Raji (cell line): ENCODE results near the gene METTL17.

ENCODE experiments used
- POLR2A ChIP-seq: IDR thresholded peaks from 2 replicates; pipeline ENCODE4 v1.6.1; 2011; ENCODE audit warnings: low read depth, low read length, control low read depth; ENCODE audit not compliant: insufficient read depth

The METTL17 gene

DNA sequence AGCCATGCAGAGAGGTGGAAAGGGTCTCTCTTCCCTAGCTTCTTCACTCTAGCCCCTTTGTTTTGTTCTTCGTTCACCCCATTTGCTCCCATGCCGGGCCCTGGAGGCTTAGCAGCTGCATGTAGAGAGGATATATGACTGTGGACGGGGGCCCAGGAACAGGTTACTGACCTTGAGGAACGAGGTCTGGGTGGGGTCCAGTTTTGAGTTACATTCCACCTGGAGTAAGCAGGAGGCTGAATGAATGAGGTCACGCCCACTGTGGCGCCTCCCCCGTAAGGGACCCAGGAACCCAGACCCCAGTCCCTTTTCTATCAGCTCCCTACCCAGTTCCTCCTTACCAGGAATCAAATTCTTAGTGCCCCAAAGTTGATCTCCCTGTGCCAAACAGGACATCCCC is 28.5 kb downstream of the METTL17 start:
- TF ChIP-seq POLR2A = no peak

DNA sequence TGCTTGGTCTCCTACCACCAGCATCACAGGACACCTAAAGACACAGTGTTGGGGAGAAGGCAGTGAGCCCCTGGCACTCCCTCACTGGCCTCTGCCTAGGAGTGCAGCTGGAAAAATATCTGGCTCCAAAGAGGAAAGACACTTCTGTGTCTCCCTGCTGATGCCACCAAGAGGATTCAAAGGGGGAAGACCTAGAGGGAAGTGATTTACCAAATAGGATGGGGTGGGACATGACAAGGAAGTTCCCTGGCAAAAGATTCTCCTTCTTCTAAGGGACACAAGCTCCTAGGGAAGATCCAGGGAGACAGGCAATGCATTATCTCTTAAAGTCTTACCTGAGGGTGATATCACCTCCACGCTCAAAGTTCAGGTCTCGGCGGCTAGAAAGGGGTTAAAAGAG is 29.0 kb downstream of the METTL17 start:
- no peak for TF ChIP-seq POLR2A

DNA sequence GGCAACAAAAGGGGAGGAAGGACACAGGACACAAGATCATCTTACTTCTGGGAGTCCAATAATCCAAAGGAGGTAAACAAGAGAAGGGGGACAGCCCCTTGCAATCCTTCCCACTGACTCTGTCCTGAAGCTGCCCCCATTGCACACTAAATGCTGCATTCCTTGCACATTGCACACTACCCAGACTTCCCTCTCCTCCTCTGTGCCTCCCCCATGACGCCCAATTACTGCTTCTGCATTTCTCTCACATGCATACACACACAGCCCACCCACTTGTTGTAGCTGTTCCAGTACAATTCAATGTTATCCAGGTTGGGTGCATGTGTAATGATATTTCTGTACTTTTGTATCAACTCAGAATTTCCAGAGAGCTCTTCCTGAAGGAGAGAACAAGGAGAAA is 29.6 kb downstream of the METTL17 start:
- TF ChIP-seq POLR2A = no peak

DNA sequence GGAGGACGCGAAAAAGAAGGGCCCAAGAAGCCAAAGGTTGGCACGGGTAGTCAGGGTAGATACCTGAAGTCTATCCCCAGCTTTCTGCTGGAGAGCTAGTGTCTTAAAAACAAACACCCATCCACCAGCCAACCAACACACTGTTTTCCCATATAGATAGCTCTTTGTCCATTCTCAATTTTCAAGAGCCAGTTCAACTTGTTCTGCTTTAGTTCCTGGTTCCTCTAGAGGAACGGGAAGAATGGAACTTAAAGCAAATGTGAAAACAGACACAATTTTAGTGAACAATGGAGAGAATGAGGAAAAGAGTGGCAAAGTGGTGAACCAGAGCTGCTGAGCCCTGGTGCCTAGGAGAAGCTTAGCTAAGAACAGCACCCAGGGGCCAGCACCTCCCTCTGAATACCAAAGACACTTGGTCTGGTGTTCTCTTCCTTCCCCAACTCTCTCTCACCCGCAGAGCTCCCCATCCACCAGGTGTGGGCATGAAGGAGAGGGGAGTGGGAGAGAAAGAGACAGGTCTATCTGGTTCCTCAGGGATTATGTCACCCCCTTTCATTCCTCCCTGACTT is 31.3 kb downstream of the METTL17 start:
- TF ChIP-seq POLR2A = no peak

DNA sequence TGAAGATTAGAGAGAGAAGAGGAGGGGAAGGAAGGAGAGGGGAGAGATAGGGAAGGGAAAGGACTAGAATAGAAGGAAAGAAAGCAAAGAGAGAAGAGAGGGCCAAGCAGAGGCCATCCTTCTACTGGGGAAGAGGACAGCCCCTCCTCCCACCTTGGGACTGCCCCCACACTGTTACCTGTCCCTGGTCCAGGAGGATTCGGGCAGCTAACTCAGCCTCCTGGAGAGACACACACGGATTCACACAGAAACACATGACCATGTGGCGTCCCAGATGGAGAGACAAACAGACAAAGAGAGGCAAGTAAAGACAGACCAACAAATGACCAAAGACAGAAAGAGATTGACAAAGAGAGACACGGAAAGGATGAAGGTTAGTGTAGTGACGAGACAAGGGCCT is 32.9 kb downstream of the METTL17 start:
- TF ChIP-seq POLR2A = no peak

DNA sequence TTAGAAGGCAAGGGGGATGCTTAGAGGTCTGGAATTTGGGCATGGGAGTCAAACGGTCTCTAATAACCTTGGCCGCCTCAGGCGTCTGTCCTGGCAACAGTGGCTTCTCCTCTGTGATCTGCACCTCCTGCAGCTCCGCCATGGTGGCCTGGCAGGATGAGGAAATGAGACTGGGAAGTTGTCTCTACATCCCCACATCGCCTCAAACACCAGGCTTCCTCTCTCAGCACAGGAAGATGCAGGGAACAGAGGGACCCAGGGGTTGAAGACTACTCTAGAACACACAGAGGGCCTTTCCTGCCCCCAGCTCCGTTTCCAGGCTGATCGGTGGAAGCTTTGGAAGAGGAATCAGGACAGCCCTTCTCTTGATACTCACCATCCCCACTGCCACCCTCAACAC is 33.4 kb downstream of the METTL17 start:
- TF ChIP-seq POLR2A = no peak

DNA sequence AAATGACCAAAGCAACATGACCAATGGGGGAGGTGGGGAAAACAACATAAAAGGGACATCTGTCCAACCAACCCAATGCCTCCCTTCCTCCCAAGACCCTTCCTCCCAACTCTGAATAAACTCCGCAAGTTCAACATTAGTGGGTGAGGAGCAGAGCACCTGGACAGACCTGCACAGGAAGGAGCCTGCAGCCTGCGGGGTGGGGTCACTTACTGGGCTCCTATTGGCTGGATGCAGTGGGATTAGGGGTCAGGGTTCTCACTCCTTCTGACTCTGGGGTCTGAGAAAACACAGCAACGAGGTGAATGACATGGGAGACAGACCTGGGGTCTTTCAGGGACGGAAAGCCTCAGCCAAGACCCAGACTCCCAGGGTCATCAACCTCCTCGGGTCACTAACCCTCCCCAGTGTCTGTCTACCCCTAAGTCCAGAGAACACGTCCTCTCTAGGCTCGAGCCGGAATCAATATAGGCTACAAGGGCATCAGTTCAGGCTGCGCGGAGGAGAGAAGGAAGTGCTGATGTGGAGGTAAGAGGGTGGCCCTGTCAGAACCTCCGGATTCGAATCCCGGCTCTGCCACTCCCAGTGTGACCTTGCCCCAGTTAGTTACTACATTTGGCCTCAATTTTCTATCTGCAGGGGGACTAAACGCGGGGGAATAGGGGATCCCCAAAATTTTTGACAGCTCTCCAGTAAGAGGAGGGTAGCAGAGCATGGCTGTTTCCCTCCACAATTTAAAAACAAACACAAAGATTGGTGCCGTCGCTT is 34.2 kb downstream of the METTL17 start:
- no peak for TF ChIP-seq POLR2A

DNA sequence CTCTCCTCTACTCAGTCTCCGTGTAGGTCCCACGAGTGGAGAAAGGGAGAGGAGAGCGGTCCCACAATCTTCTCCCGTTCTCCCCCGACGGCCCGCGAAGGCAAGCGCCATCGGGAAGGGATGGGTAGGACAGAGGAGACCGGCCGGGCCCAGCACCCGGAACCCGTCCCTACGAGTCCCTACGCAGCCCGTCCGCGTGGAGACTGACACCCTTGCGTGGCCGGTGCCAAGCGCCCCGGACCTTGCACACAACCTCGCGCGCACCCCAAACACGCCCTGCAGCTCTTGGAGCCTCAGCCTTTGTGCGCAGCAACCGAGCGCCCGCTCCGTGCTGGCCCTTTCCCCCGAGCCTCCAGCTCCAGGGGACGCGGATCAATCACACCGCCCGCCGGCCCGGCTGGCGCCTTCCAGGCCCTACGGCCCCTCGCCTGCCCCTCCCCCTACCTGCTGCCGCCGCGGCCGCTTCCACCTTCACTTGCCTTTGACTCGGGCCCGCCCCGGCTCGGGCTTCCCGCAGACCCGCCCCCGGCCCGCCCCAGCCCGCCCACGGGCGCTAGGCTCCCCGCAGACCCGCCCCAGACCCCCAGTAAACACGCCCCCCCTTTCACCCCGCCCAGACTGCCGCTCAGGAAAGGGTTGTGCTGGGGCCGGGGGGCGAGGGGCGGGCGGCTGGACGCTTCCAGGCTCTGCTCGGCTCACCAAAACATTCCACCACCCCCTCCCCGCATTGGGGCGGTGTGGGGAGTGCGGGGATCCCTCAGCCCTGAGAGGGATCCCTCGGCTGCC is 35.0 kb downstream of the METTL17 start, which contains the start of gene NDRG2:
TSS of gene NDRG2 (minus strand) at position 477 of the 786 bp plus-strand sequence. CDS start 1,746 bp downstream, outside the sequence.
- TF ChIP-seq POLR2A = no peak

DNA sequence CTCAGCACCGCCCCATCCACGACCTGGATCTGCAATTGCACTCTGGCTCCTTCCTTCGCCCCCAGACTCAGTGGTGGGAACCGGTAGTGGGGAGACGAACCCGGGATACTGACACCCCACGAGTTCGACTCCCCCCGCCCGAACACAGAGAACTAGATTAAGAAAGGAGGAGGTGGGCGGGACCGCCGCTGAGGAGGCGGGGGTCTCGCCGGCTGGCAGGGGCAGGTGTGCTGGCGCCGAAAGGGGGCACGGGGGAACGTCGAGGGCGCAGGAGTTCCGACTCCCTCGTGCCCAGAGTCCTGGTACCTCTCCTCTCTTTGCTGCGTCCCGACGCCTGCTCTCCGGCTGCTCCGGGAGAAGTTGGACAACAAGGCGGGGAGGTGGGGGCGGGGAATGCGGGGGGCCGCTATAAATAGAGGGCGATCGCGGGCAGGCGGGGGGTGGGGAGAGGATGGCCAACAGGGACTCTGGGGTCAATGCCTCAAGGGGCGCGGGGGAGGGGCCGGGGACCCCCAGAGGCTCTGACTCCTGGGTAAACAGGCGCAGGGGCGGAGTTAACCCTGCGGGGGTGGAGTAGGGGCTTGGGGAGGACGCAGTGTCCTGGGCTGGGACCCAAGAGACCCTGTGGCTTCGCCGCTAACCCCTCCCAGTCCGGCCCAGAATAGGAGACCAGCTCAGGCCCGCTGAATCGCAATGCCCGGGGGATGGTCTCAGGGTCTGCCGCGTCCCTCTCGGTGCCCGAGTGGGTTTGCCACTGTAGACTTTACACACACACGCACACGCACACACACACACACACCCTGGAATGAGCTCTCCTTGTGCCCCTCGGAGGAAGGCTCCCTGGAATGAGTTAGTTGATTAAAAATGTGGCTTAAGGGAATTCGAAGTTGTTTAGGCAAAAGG is 35.8 kb downstream of the METTL17 start:
- TF ChIP-seq POLR2A = no peak

DNA sequence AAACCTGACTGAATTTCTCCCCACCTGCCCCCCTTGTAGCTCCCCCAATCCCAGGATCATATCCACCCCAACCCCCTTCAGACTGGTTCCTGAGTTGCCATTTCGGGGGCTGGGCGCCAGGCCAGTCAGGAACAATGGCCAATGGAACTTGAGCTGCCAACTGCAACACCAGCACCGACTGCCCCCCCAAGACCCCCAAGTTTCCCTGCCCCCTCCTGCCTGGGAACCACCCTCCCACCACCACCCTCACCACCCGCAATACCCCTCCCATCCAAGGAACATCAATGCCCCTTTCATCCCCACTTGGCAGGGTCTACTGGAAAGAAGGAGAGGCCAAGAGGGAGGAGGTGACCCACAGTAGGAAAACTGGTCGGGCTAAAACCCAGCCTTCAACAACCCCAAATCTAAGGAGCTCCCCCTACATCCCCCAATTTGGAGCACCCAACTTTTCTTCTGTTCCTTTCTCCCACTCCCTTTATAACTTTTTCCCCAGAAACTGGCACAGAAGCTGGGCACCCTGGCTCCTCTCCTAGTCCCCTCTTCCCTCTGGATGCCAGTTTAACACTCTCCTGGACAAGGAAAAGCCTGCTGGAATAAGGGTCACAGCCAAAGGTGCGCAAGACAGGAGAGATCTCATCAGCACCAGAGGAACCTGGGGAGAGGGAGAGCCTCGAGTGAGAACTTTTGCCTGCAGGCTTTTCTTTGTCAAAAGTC is 36.7 kb downstream of the METTL17 start:
- no peak for TF ChIP-seq POLR2A

DNA sequence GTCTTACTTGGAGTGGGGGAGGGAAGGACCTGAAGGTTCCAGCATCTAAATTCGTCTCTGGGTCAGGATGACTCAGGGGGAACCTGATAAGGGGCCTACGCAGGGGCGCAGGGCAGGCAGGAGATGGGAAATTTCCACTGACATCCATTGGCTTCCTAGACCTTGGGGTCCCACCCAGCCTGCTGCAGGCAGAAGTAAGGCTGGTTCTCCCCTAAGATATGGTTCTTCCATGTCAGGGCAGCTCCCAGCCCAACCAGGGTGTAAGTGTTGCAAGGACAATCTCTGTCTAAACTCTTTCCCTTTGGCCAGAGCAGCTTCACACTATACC is 37.2 kb downstream of the METTL17 start:
- no peak for TF ChIP-seq POLR2A

DNA sequence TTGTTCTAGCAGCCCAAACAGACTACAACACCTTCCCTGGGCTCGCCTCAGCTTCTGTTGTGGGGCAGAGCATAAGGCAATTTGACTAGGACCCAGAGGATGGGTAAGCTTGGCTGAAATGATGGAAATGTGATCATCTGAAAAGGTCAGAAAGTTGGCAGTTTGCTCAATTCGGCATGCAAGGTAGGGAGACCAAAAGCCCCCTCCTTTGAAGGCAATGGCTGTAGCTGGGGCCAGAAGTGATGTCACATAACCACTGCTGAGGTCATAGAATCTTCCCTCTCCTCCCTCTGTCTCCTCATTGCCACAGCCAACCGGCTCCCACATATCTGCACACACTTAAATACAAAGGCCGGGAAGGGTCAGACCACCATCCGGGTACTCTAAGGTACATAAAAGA is 40.1 kb downstream of the METTL17 start, which contains the start of gene TPPP2:
TSS of gene TPPP2 (plus strand) at position 301 of the 400 bp plus-strand sequence. CDS start 365 bp downstream, outside the sequence.
- TF ChIP-seq POLR2A = no peak

DNA sequence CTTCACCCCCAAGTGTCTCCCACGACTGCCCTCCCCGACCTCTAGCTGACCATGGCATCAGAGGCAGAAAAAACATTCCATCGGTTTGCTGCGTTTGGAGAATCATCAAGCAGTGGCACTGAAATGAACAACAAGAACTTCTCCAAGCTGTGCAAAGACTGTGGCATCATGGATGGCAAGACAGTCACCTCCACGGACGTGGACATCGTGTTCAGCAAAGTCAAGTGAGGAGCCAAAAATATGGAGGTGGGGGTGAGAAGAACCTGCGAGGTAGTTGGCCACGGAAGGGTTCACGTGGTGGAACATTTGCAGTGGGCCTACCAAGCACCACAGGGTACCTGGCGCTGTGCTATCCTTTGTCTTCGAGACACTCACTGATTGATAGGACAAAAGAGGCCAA is 40.8 kb downstream of the METTL17 start:
- no peak for TF ChIP-seq POLR2A
